Panc1 (cell line): Measurements from ENCODE around the gene OTX1.

Experiments used
- POLR2AphosphoS5 ChIP-seq: IDR thresholded peaks from 2 replicates; pipeline ENCODE4 v1.6.1; 2012; ENCODE audit warnings: mild to moderate bottlenecking, low read depth, low read length, moderate library complexity
- TF ChIP-seq, protein P1 (sequence below): fragments of 450-650 bp; IDR thresholded peaks from 2 replicates; pipeline ENCODE4 v1.5.1; 2017; ENCODE audit warnings: mild to moderate bottlenecking

DNA sequence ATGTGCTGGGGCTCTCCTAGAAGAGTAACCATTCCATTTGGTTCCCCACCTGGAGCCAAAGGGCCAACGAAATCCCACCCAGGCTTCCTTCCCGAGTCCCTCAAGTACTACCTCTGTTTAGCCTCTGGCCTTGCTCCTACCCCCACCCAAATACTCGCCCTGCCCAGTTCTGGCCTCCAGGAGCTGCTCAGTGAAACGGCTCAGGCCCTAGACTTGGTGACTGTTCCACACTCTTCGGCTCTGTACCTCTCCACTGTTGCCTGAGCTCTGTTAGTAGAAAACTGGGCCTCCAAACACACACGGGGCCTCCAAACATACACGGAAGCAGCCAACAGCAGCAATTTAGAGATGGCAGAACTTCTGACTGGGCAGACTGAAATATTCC, 4.2 kb downstream of the OTX1 start:
- TF ChIP-seq, protein P1, sequence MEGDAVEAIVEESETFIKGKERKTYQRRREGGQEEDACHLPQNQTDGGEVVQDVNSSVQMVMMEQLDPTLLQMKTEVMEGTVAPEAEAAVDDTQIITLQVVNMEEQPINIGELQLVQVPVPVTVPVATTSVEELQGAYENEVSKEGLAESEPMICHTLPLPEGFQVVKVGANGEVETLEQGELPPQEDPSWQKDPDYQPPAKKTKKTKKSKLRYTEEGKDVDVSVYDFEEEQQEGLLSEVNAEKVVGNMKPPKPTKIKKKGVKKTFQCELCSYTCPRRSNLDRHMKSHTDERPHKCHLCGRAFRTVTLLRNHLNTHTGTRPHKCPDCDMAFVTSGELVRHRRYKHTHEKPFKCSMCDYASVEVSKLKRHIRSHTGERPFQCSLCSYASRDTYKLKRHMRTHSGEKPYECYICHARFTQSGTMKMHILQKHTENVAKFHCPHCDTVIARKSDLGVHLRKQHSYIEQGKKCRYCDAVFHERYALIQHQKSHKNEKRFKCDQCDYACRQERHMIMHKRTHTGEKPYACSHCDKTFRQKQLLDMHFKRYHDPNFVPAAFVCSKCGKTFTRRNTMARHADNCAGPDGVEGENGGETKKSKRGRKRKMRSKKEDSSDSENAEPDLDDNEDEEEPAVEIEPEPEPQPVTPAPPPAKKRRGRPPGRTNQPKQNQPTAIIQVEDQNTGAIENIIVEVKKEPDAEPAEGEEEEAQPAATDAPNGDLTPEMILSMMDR, result no peak
- no peak for TF ChIP-seq POLR2AphosphoS5
